Suppressor macrophage (primary cell): ENCODE results near the gene NLRP3.
A peak's percentile ranks its signal among the peaks of the same experiment; 100 is the strongest.
"Not testable (repeated sequence)": the region's sequence is repeated elsewhere in the genome, so short reads cannot be mapped to it uniquely, and the experiment has no call there.

ENCODE experiments used
- DNase-seq, 4 experiments: peaks; one replicate each; pipeline ENCODE4 v3.0.0-alpha.2; 2020 to 2022

The NLRP3 gene

DNA sequence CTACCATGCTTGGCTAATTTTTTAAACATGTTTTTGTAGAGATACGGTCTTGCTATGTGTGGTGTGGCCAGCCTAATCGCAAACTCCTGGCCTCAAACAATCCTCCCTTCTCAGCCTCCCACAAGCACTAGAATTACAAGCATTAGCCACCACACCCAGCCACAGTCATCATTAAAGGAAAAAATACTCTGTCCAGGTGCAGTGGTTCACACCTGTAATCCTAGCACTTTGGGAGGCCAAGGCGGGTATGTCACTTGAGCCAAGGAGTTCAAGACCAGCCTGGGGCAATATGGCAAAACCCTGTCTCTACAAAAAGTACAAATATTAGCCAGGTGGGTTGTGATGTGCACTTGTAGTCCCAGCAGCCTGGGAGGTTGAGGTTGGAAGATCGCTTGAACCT, 25.0 kb upstream of the NLRP3 start:
- no peak for DNase-seq

DNA sequence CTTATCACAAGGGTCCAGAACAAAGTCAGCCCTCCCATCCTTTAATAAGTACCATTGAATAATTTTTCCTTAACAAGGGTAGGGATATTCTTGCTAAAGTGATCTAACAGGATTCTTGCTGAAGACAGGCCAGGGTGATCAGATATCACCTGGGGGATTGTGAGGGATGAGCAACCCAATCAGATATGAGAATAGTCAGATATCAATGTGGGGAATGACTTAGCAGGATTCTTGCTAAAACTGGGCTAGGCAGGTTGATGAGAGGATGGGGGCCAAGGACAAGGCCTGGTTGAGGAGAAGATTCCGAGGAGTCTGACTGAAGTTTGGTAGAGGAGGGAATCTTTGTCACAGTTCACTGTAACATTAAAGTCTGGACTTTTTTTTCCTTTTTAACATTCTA, 23.9 kb upstream of the NLRP3 start:
- no peak for DNase-seq

GRCh38 chr1:247395075-247395474, 20.9 kb upstream of the NLRP3 start:
- not testable (repeated sequence) for DNase-seq

DNA sequence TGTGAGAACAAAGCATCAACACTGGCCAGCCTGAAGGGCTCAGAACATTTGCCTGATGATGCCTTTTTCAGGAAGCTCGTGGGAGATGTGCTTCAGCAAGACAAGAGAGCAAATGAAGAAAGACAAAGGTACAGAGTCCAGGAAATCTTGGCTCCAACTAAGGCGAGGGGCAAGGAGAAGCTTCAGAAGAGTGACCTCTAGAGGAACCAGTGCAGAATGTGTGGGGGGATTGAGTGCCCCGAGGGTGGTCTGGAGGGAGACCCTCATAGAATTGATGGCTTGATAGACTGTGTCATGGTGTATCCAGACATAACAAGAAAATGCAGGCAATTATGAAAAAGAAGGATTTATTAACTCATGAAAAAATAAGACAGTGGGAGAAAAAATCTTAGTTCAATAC, 15.3 kb upstream of the NLRP3 start:
- DNase-seq, result peak in 1 of 4 experiments; percentile 7

- DNase-seq, result peak; percentile 40 to 65 (median 46)
Observed at GRCh38 chr1:247401310-247402119, 14.5 kb upstream of the NLRP3 start.

- peak; percentile 43 to 74 (median 62) for DNase-seq
Observed at GRCh38 chr1:247402120-247402675, 13.8 kb upstream of the NLRP3 start.

DNA sequence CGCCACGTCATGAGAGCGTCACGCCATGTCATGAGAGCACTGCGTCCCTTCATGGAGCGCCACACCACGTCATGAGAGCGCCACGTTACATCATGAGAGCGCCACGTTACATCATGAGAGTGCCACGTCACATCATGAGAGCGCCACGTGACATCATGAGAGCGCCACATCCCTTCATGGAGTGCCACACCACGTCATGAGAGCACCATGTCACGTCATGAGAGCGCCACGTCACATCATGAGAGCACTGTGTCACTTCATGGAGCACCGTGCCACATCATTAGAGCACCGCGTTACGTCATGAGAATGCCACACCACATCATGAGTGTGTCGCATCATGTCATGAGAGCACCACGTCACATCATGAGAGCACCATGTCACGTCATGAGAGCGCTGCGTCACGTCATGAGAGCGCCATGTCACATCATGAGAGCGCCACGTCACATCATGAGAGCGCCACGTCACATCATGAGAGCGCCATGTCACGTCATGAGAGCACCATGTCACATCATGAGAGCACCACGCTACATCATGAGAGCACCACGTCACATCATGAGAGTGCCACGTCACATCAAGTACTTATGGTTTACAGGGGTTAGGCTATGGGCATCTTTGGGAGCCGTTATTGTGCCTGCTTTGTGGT, 9.8 kb upstream of the NLRP3 start:
- no peak for DNase-seq

- peak; percentile 77 to 93 (median 80) for DNase-seq
Observed at GRCh38 chr1:247407180-247407616, 8.8 kb upstream of the NLRP3 start.

DNA sequence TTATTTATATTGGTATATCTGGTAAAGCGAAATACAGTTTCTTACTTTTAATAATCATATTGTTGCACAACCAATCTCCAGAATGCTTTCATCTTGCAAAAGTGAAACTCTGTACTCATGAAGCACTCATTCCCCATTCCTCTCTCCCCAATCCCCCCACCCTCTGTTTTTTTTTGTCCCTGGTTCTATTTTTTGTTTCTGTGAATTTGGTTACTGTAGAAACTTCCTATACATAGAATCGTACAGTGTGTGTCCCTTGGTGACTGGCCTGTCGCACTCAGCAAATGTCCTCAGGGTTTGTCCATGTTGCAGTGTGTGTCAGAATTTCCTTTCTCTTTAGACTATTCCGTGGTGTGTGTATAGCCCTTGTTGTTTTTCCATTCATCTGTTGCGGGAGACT, 7.9 kb upstream of the NLRP3 start:
- peak in 3 of 4 experiments; percentile 34 to 60 (median 52) for DNase-seq

GRCh38 chr1:247409869-247410544, 6.0 kb upstream of the NLRP3 start:
- DNase-seq, result peak in 3 of 4 experiments; percentile 53 to 62 (median 62)

DNA sequence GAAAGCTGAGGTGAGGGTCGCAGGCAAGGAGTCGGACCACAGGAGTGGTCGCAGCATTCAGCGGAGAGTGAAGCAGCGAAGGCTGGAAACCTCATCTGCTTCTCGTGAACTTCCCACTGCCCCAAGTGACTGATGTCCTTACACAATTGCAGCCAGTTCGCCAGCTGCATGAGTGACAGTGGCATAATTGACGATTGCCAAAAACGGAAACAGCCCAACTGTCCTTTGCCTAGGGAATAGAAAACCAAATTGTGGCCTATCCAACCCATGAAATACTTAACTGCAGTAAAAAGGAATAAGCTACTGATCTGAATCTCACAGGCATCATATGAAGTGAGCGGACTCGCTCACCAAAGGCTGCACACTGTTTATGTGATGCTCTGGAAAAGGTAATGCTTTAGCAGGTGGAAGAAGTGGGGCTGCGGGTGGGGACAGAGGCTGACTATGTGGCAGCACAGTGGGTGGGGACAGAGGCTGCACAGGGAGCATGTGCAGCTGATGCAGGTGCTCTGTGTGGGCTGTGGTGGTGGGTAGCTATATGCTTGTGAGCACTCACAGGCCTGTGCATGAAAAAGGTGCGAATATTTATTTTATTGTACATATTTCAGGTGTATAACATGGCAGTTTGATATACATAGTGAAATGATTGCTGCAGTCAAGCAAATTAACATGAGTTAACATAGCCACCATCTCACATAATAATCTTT, 4.2 kb upstream of the NLRP3 start:
- peak; percentile 79 to 90 (median 84) for DNase-seq

- DNase-seq, result peak; percentile 69 to 91 (median 81)
Observed at GRCh38 chr1:247417831-247418230, 1.9 kb downstream of the NLRP3 start.

DNA sequence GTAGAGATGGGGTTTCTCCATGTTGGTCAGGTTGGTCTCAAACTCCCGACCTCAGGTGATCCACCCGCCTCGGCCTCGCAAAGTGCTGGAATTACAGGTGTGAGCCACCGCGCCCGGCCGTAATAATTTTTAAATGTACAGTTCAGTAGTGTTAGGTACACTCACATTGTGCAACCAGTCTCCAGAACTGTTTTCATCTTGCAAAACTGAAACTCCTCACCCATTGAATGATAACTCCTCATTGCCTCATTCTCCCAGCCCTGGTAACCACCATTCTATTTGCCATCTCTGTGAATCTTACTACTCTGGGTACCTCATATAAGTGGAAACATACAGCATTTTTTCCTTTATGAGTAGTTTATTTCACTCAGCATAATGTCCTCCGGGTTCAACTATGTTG, 3.4 kb downstream of the NLRP3 start:
- DNase-seq, result peak in 2 of 4 experiments; percentile 18 to 33

GRCh38 chr1:247421074-247421473, 5.1 kb downstream of the NLRP3 start:
- DNase-seq, result peak; percentile 53 to 75 (median 72)

DNA sequence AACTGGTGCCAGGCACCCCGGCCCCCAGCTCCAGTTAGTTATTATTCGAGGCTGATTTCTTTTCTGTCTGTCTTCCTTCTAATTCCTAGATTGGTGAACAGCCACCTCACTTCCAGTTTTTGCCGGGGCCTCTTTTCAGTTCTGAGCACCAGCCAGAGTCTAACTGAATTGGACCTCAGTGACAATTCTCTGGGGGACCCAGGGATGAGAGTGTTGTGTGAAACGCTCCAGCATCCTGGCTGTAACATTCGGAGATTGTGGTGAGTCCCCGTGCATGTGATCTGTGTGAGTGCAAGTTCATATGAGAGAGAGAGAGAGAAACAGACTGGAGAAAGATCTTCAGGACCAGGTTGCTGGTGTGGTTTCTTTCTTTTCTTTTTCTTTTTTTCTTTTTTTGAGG, 13.5 kb downstream of the NLRP3 start:
- no peak for DNase-seq

GRCh38 chr1:247430434-247430833, 14.5 kb downstream of the NLRP3 start:
- peak in 3 of 4 experiments; percentile 31 to 59 (median 50) for DNase-seq

DNA sequence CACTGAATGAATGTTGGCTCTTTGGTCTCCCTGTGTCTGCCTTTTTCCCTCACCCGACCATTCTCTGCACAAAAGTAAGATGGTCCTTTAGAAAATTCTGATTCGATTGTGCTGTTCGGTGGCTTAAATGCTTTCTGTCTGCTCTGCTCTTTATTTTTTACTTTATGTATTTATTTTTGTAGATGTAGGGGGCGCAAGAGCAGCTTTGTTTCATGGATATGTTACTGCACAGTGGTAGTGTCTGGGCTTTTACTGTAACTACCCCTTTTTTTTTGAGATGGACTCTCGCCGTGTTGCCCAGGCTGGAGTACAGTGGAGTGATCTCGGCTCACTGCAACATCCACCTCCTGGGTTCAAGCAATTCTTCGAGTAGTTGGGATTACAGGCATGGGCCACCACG, 15.7 kb downstream of the NLRP3 start:
- DNase-seq, result peak in 1 of 4 experiments; percentile 18

DNA sequence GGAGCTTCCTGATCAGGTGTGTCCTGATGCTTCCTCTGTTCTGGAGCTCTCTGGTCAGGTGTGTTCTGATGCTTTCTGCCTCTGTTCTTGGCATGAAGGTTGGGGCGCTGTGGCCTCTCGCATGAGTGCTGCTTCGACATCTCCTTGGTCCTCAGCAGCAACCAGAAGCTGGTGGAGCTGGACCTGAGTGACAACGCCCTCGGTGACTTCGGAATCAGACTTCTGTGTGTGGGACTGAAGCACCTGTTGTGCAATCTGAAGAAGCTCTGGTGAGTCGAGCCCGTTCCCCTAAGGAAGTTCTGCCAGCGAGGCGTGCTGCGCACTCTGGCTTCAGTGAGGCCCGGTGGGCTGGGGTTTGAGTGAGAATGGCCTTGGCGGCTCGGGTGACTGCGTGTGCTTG, 18.0 kb downstream of the NLRP3 start:
- peak; percentile 68 to 86 (median 82) for DNase-seq

GRCh38 chr1:247435030-247435758, 19.2 kb downstream of the NLRP3 start:
- DNase-seq, result peak; percentile 65 to 83 (median 78)

GRCh38 chr1:247435759-247436147, 19.8 kb downstream of the NLRP3 start:
- peak in 3 of 4 experiments; percentile 36 to 61 (median 37) for DNase-seq
